ENCODE measurements around the gene GNAI2. TPM values are rescaled to one million over a fixed set of nuclear protein-coding genes. Genes with fewer than 3 reads are reported as not detected.

The GNAI2 gene
- total RNA-seq, 4 donors from 2014 or later: 208 to 300 (median 249) TPM

GRCh38 chr3:50260027-50260941, 24.3 kb downstream of the GNAI2 start:
- TF ChIP-seq CTCF (IDR thresholded peaks at IDR 0.05; ENCODE audit: low read depth): no peak

GRCh38 chr3:50260942-50261441, 25.0 kb downstream of the GNAI2 start:
- TF ChIP-seq CTCF (IDR thresholded peaks at IDR 0.05; ENCODE audit: low read depth): no peak

DNA sequence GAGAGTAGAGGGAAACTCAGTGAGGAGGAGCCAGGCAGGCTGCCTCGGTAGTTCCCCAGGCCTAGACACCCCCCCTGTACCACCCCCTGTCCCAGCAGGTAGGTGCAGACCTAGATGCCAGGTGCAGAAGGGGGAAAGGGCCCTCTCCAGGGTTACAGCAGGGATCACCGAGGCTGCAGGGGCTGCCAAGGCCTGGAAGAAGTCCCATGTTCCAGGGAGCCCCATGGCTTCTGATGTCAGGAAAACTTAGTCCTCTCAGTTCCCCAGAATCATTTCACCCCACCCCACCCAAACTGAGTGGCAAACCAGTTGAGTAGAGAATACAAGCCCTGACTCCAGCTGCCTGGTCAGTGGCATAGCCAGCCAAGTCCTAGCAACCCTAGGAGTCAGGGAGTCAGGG, 25.5 kb downstream of the GNAI2 start:
- no peak for TF ChIP-seq CTCF (IDR thresholded peaks at IDR 0.05; ENCODE audit: low read depth)

DNA sequence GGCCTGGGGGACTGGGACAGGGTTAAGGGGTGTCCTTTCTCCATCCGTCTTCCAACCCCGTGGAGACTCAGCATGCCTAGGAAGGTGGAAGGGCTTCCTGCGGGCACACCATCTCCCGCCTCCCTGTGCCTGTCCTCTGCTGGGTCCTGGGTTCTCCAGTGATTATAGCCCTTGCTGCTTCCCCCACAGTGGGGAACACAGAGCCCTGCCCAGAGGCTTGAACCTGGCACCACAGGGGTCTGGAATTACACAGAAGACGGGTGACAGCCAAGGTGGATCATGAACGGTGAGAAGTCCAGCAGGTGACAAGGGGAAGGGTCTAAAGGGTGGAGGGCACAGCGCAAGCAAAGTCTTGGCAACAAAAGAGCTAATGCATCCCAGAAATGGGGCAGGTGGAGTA, 26.8 kb downstream of the GNAI2 start:
- no peak for TF ChIP-seq CTCF (IDR thresholded peaks at IDR 0.05; ENCODE audit: low read depth)

- TF ChIP-seq CTCF (IDR thresholded peaks at IDR 0.05; ENCODE audit: low read depth): no peak
Observed at GRCh38 chr3:50263478-50264382, 27.7 kb downstream of the GNAI2 start.

DNA sequence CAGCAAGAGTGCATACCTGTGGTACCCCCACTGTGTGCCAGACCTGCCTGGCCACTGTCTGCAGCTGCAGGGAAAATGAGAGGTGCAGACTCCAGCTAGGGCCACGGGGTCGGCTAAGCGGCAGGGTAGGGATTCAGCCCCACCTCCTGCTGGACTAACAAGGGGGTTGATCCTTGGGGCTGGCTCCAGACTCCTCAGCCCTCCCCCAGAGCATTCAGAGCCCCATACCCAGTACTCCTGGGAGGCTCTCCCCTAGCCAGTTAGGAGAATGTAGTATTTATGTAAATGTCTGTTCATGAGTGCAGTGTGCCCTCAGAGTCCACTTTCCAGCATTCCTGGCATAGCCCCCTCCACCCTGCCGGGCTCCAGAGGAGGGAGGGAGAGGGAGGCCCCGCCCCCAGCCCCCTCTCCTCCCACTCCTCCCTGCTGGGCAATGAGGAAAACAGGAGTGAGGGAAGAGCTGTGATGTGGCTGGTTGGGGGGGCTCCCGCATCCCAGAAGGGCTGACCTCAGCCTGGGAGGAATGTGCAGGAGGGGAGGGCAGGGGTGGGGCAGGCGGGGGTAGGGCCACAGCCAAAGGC, 28.5 kb downstream of the GNAI2 start:
- TF ChIP-seq CTCF (IDR thresholded peaks at IDR 0.05; ENCODE audit: low read depth): no peak

Data from subcutaneous adipose tissue (tissue), 4 donors.